ENCODE data around the gene SLAMF9. TPM values are rescaled to one million over a fixed set of nuclear protein-coding genes. Genes with fewer than 3 reads are reported as not detected.

Gene SLAMF9
- total RNA-seq, 1 donor = not detected

- H3K4me3 ChIP-seq (ENCODE audit: low read depth, low read length) = no peak overlapping the region
- no peak for DNase-seq (ENCODE audit: low read depth)
- TF ChIP-seq CTCF (IDR thresholded peaks at IDR 0.05; ENCODE audit: insufficient read depth, low read depth, low read length) = no peak
Observed at GRCh38 chr1:159939678-159940002, 14.4 kb downstream of the SLAMF9 start.

- TF ChIP-seq CTCF (IDR thresholded peaks at IDR 0.05; ENCODE audit: insufficient read depth, low read depth, low read length) = no peak
- no peak for DNase-seq (ENCODE audit: low read depth)
- no peak overlapping the region for H3K4me3 ChIP-seq (ENCODE audit: low read depth, low read length)
Observed at GRCh38 chr1:159938905-159939677, 14.9 kb downstream of the SLAMF9 start.

- no peak for TF ChIP-seq CTCF (IDR thresholded peaks at IDR 0.05; ENCODE audit: insufficient read depth, low read depth, low read length)
- no peak overlapping the region for H3K4me3 ChIP-seq (ENCODE audit: low read depth, low read length)
- DNase-seq (ENCODE audit: low read depth) = no peak
Observed at GRCh38 chr1:159938211-159938852, 15.7 kb downstream of the SLAMF9 start.

GRCh38 chr1:159937054-159937750 lies 16.8 kb downstream of the SLAMF9 start:
- TF ChIP-seq CTCF (IDR thresholded peaks at IDR 0.05; ENCODE audit: insufficient read depth, low read depth, low read length) = no peak
- no peak for DNase-seq (ENCODE audit: low read depth)
- H3K4me3 ChIP-seq (ENCODE audit: low read depth, low read length) = no peak overlapping the region

- no peak overlapping the region for H3K4me3 ChIP-seq (ENCODE audit: low read depth, low read length)
- TF ChIP-seq CTCF (IDR thresholded peaks at IDR 0.05; ENCODE audit: insufficient read depth, low read depth, low read length) = peak; percentile 94
- DNase-seq (ENCODE audit: low read depth) = peak; percentile 36
Observed at GRCh38 chr1:159936273-159936904, 17.6 kb downstream of the SLAMF9 start.

- no peak for TF ChIP-seq CTCF (IDR thresholded peaks at IDR 0.05; ENCODE audit: insufficient read depth, low read depth, low read length)
- H3K4me3 ChIP-seq (ENCODE audit: low read depth, low read length) = no peak overlapping the region
- DNase-seq (ENCODE audit: low read depth) = no peak
Observed at GRCh38 chr1:159935719-159936272, 18.2 kb downstream of the SLAMF9 start.
